ENCODE data around the gene ADAMTS17.

The ADAMTS17 gene

DNA sequence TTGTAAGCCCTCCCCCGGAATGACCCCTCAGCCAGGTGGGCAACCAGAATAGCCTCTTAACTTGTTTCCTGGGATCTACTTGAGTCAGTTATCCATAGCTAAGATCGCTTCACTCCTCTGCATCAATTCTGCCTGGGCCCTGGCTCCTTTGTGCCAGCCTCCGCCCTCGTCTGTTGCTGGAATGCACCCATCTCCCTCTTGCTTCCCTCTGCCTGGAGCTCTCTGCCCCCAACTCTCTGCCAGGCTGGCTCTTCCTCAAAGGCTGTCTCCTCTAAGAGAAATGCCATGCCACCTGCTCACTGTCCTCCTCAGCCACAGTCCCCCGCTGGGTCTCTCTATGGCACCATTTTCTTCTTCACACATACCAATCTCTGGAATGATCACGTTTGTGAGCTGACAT, 240.8 kb downstream of the ADAMTS17 start:
- in situ Hi-C loops (cut with HindIII; ENCODE audit: low sequenced_read_pairs): no loop called here
- no peak overlapping the region for H3K4me3 ChIP-seq (ENCODE audit: low read depth, low read length)
- no peak for DNase-seq (ENCODE audit: low read depth, low spot score)
- TF ChIP-seq CTCF (IDR thresholded peaks at IDR 0.05; ENCODE audit: low read depth, low read length): no peak

- in situ Hi-C loops (cut with HindIII; ENCODE audit: low sequenced_read_pairs): no loop called here
- H3K4me3 ChIP-seq (ENCODE audit: low read depth, low read length): no peak overlapping the region
- no peak for TF ChIP-seq CTCF (IDR thresholded peaks at IDR 0.05; ENCODE audit: low read depth, low read length)
- no peak for DNase-seq (ENCODE audit: low read depth, low spot score)
These were observed 241.8 kb downstream of the ADAMTS17 start for GRCh38 chr15:100099976-100100375.

DNA sequence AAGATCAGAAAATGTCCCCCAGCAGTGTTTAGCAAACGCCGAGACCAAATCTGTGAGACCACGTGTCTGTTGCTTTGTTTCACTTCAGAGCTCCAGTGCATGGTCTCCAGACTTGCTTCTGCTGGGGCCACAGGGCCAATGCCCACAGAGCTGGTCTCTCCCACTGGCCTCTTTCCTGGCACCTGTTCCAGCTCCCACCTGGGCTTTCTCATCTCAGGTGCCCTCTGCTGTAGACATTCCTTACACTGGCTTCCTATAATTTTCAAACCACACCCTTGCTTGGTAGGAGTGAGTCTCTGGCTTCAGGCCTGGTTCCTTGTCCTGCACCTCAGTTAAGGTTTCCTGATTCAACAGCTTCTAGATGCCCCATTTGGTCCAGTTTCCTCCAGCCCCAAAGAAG, 243.1 kb downstream of the ADAMTS17 start:
- TF ChIP-seq CTCF (IDR thresholded peaks at IDR 0.05; ENCODE audit: low read depth, low read length): no peak
- no peak for DNase-seq (ENCODE audit: low read depth, low spot score)
- in situ Hi-C loops (cut with HindIII; ENCODE audit: low sequenced_read_pairs): no loop called here
- H3K4me3 ChIP-seq (ENCODE audit: low read depth, low read length): no peak overlapping the region

DNA sequence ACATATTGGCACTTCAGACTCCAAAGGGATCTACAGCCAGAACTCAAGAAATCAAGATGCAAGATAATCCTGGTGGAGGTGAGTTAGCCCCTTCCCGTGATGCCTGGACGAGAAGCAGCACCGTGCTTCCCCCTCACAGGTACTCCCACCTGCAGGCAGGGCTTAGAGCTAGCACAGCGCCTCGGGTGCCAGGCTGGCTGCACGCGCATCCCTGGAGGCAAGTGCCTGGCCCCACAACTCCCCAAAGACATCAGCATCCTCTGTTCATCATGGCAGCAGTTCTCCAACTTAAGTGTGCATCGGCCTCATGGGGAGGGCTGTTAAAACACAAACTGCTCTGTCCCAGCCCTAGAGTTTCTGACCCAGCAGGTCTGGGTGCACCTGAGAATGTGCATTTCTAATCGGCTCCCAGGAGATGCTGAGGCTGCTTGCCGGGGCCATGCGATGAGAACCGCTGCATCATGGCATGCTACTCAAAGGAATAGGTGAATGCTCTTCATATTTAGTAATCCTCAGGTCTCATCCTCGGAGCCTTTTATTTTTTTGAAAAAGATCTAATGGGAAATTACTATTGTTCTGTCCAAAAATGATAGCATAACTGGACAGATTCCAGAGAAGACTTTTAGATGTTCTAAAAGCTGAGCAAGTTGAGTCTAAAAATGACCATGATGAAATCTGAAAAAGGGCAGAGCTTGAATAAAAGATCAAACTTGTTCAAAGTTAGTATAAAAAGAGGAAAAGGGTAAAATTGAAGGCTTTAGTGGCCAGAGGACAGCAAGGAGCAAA, 244.2 kb downstream of the ADAMTS17 start:
- TF ChIP-seq CTCF (IDR thresholded peaks at IDR 0.05; ENCODE audit: low read depth, low read length): no peak
- no peak for DNase-seq (ENCODE audit: low read depth, low spot score)
- in situ Hi-C loops (cut with HindIII; ENCODE audit: low sequenced_read_pairs): no loop called here
- no peak overlapping the region for H3K4me3 ChIP-seq (ENCODE audit: low read depth, low read length)

GRCh38 chr15:100096700-100097099, 245.1 kb downstream of the ADAMTS17 start:
- DNase-seq (ENCODE audit: low read depth, low spot score): no peak
- in situ Hi-C loops (cut with HindIII; ENCODE audit: low sequenced_read_pairs): no loop called here
- TF ChIP-seq CTCF (IDR thresholded peaks at IDR 0.05; ENCODE audit: low read depth, low read length): no peak
- no peak overlapping the region for H3K4me3 ChIP-seq (ENCODE audit: low read depth, low read length)

DNA sequence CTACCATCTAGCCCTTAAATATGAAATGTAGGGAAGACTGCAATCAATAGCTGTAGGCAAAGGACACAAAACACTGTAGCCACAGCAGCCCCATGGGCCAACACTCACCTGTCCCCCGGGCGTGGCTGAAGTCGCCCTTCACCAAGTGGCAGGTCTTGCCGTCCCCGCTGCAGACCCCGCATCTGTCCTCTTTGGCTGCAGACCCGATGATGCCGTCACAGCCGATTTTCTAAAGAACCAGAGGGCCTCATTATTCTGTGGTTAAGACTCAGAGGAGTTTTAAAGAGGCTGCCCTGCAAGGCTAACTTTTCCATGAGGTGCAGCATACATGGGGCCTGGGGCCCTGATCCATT, 245.6 kb downstream of the ADAMTS17 start:
- H3K4me3 ChIP-seq (ENCODE audit: low read depth, low read length): no peak overlapping the region
- DNase-seq (ENCODE audit: low read depth, low spot score): no peak
- in situ Hi-C loops (cut with HindIII; ENCODE audit: low sequenced_read_pairs): no loop called here
- no peak for TF ChIP-seq CTCF (IDR thresholded peaks at IDR 0.05; ENCODE audit: low read depth, low read length)

All from astrocyte of the spinal cord (primary cell).